ENCODE results near the gene TNKS1BP1.

- TF ChIP-seq, protein P1, sequence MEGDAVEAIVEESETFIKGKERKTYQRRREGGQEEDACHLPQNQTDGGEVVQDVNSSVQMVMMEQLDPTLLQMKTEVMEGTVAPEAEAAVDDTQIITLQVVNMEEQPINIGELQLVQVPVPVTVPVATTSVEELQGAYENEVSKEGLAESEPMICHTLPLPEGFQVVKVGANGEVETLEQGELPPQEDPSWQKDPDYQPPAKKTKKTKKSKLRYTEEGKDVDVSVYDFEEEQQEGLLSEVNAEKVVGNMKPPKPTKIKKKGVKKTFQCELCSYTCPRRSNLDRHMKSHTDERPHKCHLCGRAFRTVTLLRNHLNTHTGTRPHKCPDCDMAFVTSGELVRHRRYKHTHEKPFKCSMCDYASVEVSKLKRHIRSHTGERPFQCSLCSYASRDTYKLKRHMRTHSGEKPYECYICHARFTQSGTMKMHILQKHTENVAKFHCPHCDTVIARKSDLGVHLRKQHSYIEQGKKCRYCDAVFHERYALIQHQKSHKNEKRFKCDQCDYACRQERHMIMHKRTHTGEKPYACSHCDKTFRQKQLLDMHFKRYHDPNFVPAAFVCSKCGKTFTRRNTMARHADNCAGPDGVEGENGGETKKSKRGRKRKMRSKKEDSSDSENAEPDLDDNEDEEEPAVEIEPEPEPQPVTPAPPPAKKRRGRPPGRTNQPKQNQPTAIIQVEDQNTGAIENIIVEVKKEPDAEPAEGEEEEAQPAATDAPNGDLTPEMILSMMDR (conservative IDR thresholded peaks at IDR 0.05): no peak
- no peak for TF ChIP-seq ZFX (IDR thresholded peaks at IDR 0.05)
These were observed 8.1 kb upstream of the TNKS1BP1 start for GRCh38 chr11:57332694-57333440.
